K562 (cell line): ENCODE measurements around the gene KL. TPM values are rescaled to one million over a fixed set of nuclear protein-coding genes. Genes with fewer than 3 reads are reported as not detected.

ENCODE experiments used
- ATAC-seq: fragments of 200-7000 bp; cut with Tn5 transposase; 3 replicates; pipeline ENCODE4 v1.9.1; 2020; ENCODE audit warnings: moderate library complexity
- BruUV-seq: library from RNA; stranded (reverse); fragments of 400-500 nt; replicated peaks from 2 replicates; lab custom pipeline; 2021; lab: Mats Ljungman, UMichigan
- CTCF ChIA-PET: fragments of 300-600 bp; formaldehyde crosslinking; extraction: SDS; loops from one replicate; lab custom pipeline; 2021; ENCODE audit warnings: low intra/inter-chr PET ratio; lab: Yijun Ruan, JAX
- POLR2A ChIA-PET: fragments of 300-600, 350-650 bp; sonication (Branson Sonifier 250); formaldehyde crosslinking; extraction: SDS; loops from one replicate; lab custom pipeline; 2021; ENCODE audit warnings: antibody characterized with exemption, inconsistent platforms; lab: Yijun Ruan, JAX
- DNase-seq, 4 experiments: peaks; one replicate each; pipeline versions ENCODE4 v3.0.0 to v3.0.0-alpha.2; 2011 to 2018; ENCODE audit warnings: low spot score in 3 of 4, mixed read lengths in 3 of 4; ENCODE audit errors: extremely low read depth in 1 of 4
- FAIRE-seq: peaks from 2 replicates; lab custom pipeline; 2011; peaks lifted over from hg19 to GRCh38; lab: Jason Lieb, UNC
- H2AFZ ChIP-seq: 2 replicates; pipeline ENCODE4 v1.6.0; 2011; ENCODE audit warnings: low read depth, low read length, control low read depth, inconsistent platforms
- H3K27ac ChIP-seq: fragments of 200-600 bp; 3 replicates; pipeline ENCODE4 v1.8.0; 2011; ENCODE audit warnings: low read depth, mild to moderate bottlenecking, control low read depth, inconsistent platforms, low read length, moderate library complexity, mixed read lengths; ENCODE audit errors: extremely low read depth
- H3K27me3 ChIP-seq, 2 experiments: fragments of 300-600 bp in 1 of 2; 2 replicates in 1 of 2; 3 replicates in 1 of 2; pipeline versions ENCODE4 v1.6.0 to v1.8.0; 2011; ENCODE audit warnings: inconsistent platforms in 2 of 2, low read length in 2 of 2, mild to moderate bottlenecking in 1 of 2, mixed read lengths in 1 of 2, moderate library complexity in 1 of 2; ENCODE audit not compliant: control insufficient read depth in 2 of 2, insufficient read depth in 2 of 2
- H3K36me3 ChIP-seq: fragments of 300-600 bp; 3 replicates; pipeline ENCODE4 v1.8.0; 2011; ENCODE audit warnings: mild to moderate bottlenecking, low read length, inconsistent platforms; ENCODE audit not compliant: control insufficient read depth, insufficient read depth
- H3K4me1 ChIP-seq, 2 experiments: fragments of 200-600 bp in 1 of 2; replicated peaks in 1 of 2; 2 replicates in 1 of 2; 3 replicates in 1 of 2; pipeline versions ENCODE4 v1.5.1 to v1.8.0; 2011; ENCODE audit warnings: inconsistent platforms in 2 of 2, low read length in 2 of 2, mild to moderate bottlenecking in 1 of 2, mixed read lengths in 1 of 2, moderate library complexity in 1 of 2; ENCODE audit not compliant: control insufficient read depth in 2 of 2, insufficient read depth in 2 of 2
- H3K4me2 ChIP-seq: 2 replicates; pipeline ENCODE4 v1.6.1; 2011; ENCODE audit warnings: low read length, control low read depth, inconsistent platforms, mixed read lengths; ENCODE audit not compliant: insufficient read depth
- H3K4me3 ChIP-seq: fragments of 200-600 bp; sonication (generic), shearing (Covaris generic); 2 replicates; pipeline ENCODE4 v1.5.1; 2016; ENCODE audit warnings: control low read depth, inconsistent platforms
- H3K79me2 ChIP-seq: fragments of 200-600 bp; 3 replicates; pipeline ENCODE4 v1.8.0; 2011; ENCODE audit warnings: low read length, inconsistent platforms; ENCODE audit not compliant: control insufficient read depth, insufficient read depth
- H3K9ac ChIP-seq, 2 experiments: 2 replicates each; pipeline versions ENCODE4 v1.6.0 to v1.6.1; 2011; ENCODE audit warnings: low read depth in 2 of 2, low read length in 2 of 2, control low read depth in 1 of 2, inconsistent platforms in 1 of 2, mild to moderate bottlenecking in 1 of 2, mixed read lengths in 1 of 2; ENCODE audit not compliant: insufficient read depth in 1 of 2
- H3K9me1 ChIP-seq: one replicate; pipeline ENCODE4 v1.6.0; 2011; ENCODE audit warnings: inconsistent platforms, mild to moderate bottlenecking, low read length, moderate library complexity; ENCODE audit not compliant: control insufficient read depth, insufficient read depth
- H3K9me3 ChIP-seq: replicated peaks from 2 replicates; pipeline ENCODE4 v1.5.1; 2011; ENCODE audit warnings: low read depth, low read length, inconsistent platforms; ENCODE audit not compliant: control insufficient read depth, insufficient read depth
- H4K20me1 ChIP-seq: replicated peaks from 2 replicates; pipeline ENCODE4 v1.6.1; 2011; ENCODE audit warnings: low read length, inconsistent platforms, mixed read lengths; ENCODE audit not compliant: control insufficient read depth, insufficient read depth
- CBX5 ChIP-seq: IDR thresholded peaks from 2 replicates; pipeline ENCODE4 v1.6.1; 2014; ENCODE audit warnings: low read depth, borderline replicate concordance
- CREM ChIP-seq: IDR thresholded peaks from 2 replicates; pipeline ENCODE4 v1.6.1; 2014; ENCODE audit warnings: antibody characterized with exemption, low read depth
- ELK1 ChIP-seq: sonication (generic); formaldehyde crosslinking; IDR thresholded peaks from 2 replicates; pipeline ENCODE4 v1.8.1; 2022; ENCODE audit warnings: missing genetic modification reagents
- TARDBP ChIP-seq: fragments of 450-650 bp; IDR thresholded peaks from 2 replicates; pipeline ENCODE4 v1.6.1; 2016
- whole genome bisulfite sequencing: fragments of 100-300 bp; shearing (Covaris generic); methylation state at CpG from one replicate; pipeline ENCODE4 v1.1.6; 2016; ENCODE audit warnings: low coverage, mixed read lengths; ENCODE audit not compliant: insufficient coverage; ENCODE audit errors: missing lambda C conversion rate; 5-methylcytosine and 5-hydroxymethylcytosine counted together
- in situ Hi-C: fragments of 300-500 bp; cut with MboI; formaldehyde crosslinking; loops from 4 replicates; pipeline ENCODE4 v1.15.0; 2018; ENCODE audit warnings: inconsistent platforms, mixed read lengths
- intact Hi-C: fragments of 100-400 bp; cut with micrococcal nuclease; formaldehyde crosslinking; loops from 2 replicates; pipeline ENCODE4 v1.14.2; 2022
- polyA plus RNA-seq, 8 experiments: library from polyadenylated mRNA; depleted of rRNA in 4 of 8; stranded (reverse) in 5 of 8; unstranded in 3 of 8; fragments of >200 nt; fragmentation: Nextera tagmentation in 2 of 8; fragmentation: Illumina TruSeq in 1 of 8; extraction: Ambion mirVana in 2 of 8; extraction: Trizol in 1 of 8; gene quantifications; 2 replicates each; pipeline versions ENCODE4 v1.2.1 to v1.2.3, GENCODE V29; 2011 to 2014; ENCODE audit warnings: inconsistent platforms in 1 of 8, missing spikeins in 1 of 8
- total RNA-seq, 7 experiments: library from RNA; depleted of rRNA in 6 of 7; stranded (reverse); fragments of >200 nt in 6 of 7; fragmentation: Illumina TruSeq in 2 of 7; extraction: Trizol in 2 of 7; gene quantifications; 2 replicates each; pipeline versions ENCODE4 v1.2.1 to v1.2.3, GENCODE V29; 2011 to 2021; ENCODE audit warnings: low replicate concordance in 1 of 7
- TF ChIP-seq, protein P1 (sequence below): IDR thresholded peaks from 2 replicates; pipeline ENCODE4 v1.6.1; 2016; ENCODE audit warnings: missing genetic modification characterization, missing compliant biosample characterization
- TF ChIP-seq, protein P2 (sequence below): sonication (generic); formaldehyde crosslinking; IDR thresholded peaks from 2 replicates; pipeline ENCODE4 v1.8.1; 2023; ENCODE audit warnings: mild to moderate bottlenecking, missing genetic modification reagents

Gene KL
- total and polyA plus RNA-seq, 9 of the 15 experiments (the other 6 are each of a cell fraction or from before 2014, with no cell fraction given): not detected

DNA sequence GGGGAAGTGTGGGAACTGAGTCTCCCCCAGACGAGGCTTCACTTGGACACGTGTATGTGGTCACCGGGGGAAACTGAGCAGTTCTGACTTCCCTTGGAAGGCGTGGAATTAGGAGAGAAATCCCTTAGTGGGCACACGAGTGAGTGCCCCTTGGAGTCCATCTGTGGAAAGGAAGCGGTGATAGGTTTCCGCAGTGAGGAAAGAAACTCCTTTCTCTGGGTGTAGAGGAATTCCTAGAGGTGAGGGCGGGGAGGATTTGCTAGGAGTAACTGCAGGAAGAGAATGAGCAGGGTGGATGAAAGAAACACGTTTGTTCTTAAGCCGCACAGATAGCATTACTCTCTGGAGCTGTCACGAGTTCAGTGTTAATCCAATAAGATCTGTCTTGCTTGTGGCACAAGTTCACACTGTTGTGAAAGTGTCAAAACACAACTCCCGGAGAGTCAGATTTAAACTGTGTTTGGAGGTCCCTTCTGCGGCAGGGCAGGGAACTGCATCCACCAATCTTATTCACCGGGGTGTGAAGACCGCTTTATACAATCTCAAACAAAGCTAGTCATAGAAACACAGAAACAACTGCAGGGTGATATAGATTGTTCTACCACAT is 1.2 kb downstream of the KL start:
- ATAC-seq: peak; percentile 73
- intact Hi-C loops: no loop called here
- H3K9me1 ChIP-seq: no peaks in the 10 kb centered on the region
- no peak overlapping the region for H2AFZ ChIP-seq
- no peak for FAIRE-seq
- no TSS peak for BruUV-seq
- H4K20me1 ChIP-seq: no peaks in the 10 kb centered on the region; the same call in 1 of the 2 replicates
- WGBS: 7% methylated on average over 14 of the region's 15 CpGs
- in situ Hi-C loops: no loop called here
- DNase-seq: peak; percentile 2 to 10 (median 7)
- H3K4me1 ChIP-seq: peaks cover 0 to 4% of the 10 kb centered on the region in 2 experiments; a peak in 1 of 5 replicates
- ChIA-PET CTCF (no interaction called here), POLR2A (interaction anchor here (0.6 kb wide), 1 partner anchor 8 kb away, joined by 3 read pairs; no protein-coding TSS in a partner anchor)
- no peak overlapping the region for H3K4me3 ChIP-seq
- no peaks in the 10 kb centered on the region for H3K27me3 ChIP-seq
- no peak overlapping the region for H3K9ac ChIP-seq
- H3K27ac ChIP-seq: no peak overlapping the region
- TF ChIP-seq TARDBP (no peak), CBX5 (no peak), ELK1 (no peak), CREM (no peak)
- H3K9me3 ChIP-seq: no peaks in the 10 kb centered on the region
- no peak overlapping the region for H3K4me2 ChIP-seq
- no peaks in the 10 kb centered on the region for H3K79me2 ChIP-seq
- H3K36me3 ChIP-seq: no peaks in the 10 kb centered on the region

- no TSS peak for BruUV-seq
- H2AFZ ChIP-seq: no peak overlapping the region
- ChIA-PET CTCF (no interaction called here), POLR2A (no interaction called here)
- 0% methylated on average over 2 of the region's 2 CpGs for WGBS
- H3K79me2 ChIP-seq: no peaks in the 10 kb centered on the region
- no peak for DNase-seq
- H3K9me1 ChIP-seq: no peaks in the 10 kb centered on the region
- TF ChIP-seq, protein P1, sequence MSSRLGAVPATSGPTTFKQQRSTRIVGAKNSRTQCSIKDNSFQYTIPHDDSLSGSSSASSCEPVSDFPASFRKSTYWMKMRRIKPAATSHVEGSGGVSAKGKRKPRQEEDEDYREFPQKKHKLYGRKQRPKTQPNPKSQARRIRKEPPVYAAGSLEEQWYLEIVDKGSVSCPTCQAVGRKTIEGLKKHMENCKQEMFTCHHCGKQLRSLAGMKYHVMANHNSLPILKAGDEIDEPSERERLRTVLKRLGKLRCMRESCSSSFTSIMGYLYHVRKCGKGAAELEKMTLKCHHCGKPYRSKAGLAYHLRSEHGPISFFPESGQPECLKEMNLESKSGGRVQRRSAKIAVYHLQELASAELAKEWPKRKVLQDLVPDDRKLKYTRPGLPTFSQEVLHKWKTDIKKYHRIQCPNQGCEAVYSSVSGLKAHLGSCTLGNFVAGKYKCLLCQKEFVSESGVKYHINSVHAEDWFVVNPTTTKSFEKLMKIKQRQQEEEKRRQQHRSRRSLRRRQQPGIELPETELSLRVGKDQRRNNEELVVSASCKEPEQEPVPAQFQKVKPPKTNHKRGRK: no peak
- TF ChIP-seq, protein P2, sequence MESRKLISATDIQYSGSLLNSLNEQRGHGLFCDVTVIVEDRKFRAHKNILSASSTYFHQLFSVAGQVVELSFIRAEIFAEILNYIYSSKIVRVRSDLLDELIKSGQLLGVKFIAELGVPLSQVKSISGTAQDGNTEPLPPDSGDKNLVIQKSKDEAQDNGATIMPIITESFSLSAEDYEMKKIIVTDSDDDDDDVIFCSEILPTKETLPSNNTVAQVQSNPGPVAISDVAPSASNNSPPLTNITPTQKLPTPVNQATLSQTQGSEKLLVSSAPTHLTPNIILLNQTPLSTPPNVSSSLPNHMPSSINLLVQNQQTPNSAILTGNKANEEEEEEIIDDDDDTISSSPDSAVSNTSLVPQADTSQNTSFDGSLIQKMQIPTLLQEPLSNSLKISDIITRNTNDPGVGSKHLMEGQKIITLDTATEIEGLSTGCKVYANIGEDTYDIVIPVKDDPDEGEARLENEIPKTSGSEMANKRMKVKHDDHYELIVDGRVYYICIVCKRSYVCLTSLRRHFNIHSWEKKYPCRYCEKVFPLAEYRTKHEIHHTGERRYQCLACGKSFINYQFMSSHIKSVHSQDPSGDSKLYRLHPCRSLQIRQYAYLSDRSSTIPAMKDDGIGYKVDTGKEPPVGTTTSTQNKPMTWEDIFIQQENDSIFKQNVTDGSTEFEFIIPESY (CRISPR knock-in tag): no peak
- peaks cover 0 to 4% of the 10 kb centered on the region in 2 experiments; a peak in 1 of 5 replicates for H3K4me1 ChIP-seq
- no peak overlapping the region for H3K4me2 ChIP-seq
- H3K9ac ChIP-seq: no peak overlapping the region
- intact Hi-C loops: no loop called here
- in situ Hi-C loops: no loop called here
- no peak overlapping the region for H3K4me3 ChIP-seq
- no peaks in the 10 kb centered on the region for H3K36me3 ChIP-seq
- H3K27me3 ChIP-seq: no peaks in the 10 kb centered on the region
- no peak overlapping the region for H3K27ac ChIP-seq
- FAIRE-seq: no peak
- no peaks in the 10 kb centered on the region for H4K20me1 ChIP-seq
- ATAC-seq: no peak
- H3K9me3 ChIP-seq: no peaks in the 10 kb centered on the region
Measured at GRCh38 chr13:33018886-33019285, 2.7 kb downstream of the KL start.
